Stomach (tissue), 4 donors: ENCODE data around the gene ARHGAP22.

Source experiments
- CTCF ChIP-seq, 7 experiments: fragments of 450-650 bp in 4 of 7; fragments of 200-600 bp in 3 of 7; sonication (generic) in 3 of 7; IDR thresholded peaks; one replicate each; pipeline ENCODE4 v1.5.1; 2016 to 2019; ENCODE audit warnings: antibody characterized with exemption in 7 of 7, control low read depth in 2 of 7, mild to moderate bottlenecking in 1 of 7
- POLR2A ChIP-seq, 4 donors: fragments of 450-650 bp; IDR thresholded peaks; one replicate each; pipeline ENCODE4 v1.6.1; 2016; ENCODE audit warnings: antibody characterized with exemption in 4 of 4, control low read depth in 2 of 4, mild to moderate bottlenecking in 1 of 4, moderate library complexity in 1 of 4

DNA sequence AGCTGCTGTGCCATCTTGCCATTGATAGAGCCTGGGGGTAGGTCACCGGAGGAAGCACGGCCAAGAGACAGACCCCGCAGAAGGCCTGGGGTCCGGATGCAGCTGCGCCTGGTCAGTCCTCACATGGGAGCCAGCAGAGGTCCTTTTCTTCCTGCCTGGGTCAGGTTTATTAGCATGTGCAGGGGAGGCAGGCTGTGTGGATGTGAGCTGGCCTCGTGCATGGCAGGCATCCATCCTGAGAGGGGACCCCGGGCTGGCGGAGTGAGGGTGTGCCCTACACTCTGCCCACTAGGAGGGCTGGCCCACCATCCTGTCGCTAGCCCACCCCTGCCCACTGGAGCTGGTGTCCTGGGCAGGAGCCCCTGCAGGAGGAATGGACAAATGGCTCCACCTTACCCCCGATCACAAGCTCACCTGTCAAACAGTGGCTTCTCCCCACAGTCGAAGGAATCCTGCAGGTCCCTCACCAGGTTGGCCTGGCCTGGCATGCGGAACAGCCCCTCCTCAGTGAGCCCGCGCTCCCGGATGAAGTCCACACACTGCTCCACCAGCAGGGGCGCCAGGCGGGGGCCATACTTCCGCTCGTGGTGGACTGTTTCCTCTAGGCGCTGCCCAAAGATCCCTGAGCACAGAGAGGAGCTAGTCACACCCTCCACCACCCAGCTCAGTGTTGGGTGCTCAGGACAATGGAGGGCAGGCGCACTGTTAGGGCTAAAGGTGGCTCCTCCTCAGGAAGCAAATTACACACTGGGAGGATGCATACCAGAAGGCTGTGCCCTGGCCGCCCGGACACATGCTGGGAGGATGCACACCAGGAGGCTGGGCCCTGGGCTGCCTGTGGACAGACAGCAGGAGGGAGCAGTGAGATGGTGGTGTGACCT, 145.4 kb downstream of the ARHGAP22 start:
- TF ChIP-seq POLR2A (IDR thresholded peaks at IDR 0.05) (no peak), CTCF (IDR thresholded peaks at IDR 0.05) (no peak)
